Activated CD4-positive, CD25-positive, alpha-beta regulatory T cell treated with anti-CD3 and anti-CD28 coated beads, Interleukin-2, amount 50 U/mL, for 16 hours (primary cell): ENCODE data around the gene GLRA2.
"Not testable (repeated sequence)": the region's sequence is repeated elsewhere in the genome, so short reads cannot be mapped to it uniquely, and the experiment has no call there.

ENCODE experiments used
- DNase-seq: peaks from one replicate; pipeline ENCODE4 v3.0.0-alpha.2; 2020; ENCODE audit warnings: low read depth, low spot score

The GLRA2 gene

GRCh38 chrX:14591976-14592375, 62.6 kb downstream of the GLRA2 start:
- DNase-seq: no peak

- DNase-seq: no peak
Measured at GRCh38 chrX:14594521-14594920, 65.2 kb downstream of the GLRA2 start.

- DNase-seq: no peak
Measured at GRCh38 chrX:14598330-14598729, 69.0 kb downstream of the GLRA2 start.

GRCh38 chrX:14607446-14607985, 78.2 kb downstream of the GLRA2 start:
- no peak for DNase-seq

GRCh38 chrX:14612450-14612849, 83.1 kb downstream of the GLRA2 start:
- not testable (repeated sequence) for DNase-seq

GRCh38 chrX:14616301-14616700, 87.0 kb downstream of the GLRA2 start:
- DNase-seq: no peak

- DNase-seq: no peak
Measured at GRCh38 chrX:14616836-14617235, 87.5 kb downstream of the GLRA2 start.

- DNase-seq: no peak
Measured at GRCh38 chrX:14618177-14618965, 89.0 kb downstream of the GLRA2 start.

- DNase-seq: no peak
Measured at GRCh38 chrX:14630733-14631132, 101.4 kb downstream of the GLRA2 start.

GRCh38 chrX:14641681-14642655, 112.6 kb downstream of the GLRA2 start:
- DNase-seq: no peak

- DNase-seq: no peak
Measured at GRCh38 chrX:14660970-14661369, 131.6 kb downstream of the GLRA2 start.

- no peak for DNase-seq
Measured at GRCh38 chrX:14670819-14671218, 141.5 kb downstream of the GLRA2 start.

GRCh38 chrX:14672611-14673172, 143.4 kb downstream of the GLRA2 start:
- DNase-seq: no peak

GRCh38 chrX:14673236-14673635, 143.9 kb downstream of the GLRA2 start:
- DNase-seq: no peak

GRCh38 chrX:14673764-14674163, 144.4 kb downstream of the GLRA2 start:
- no peak for DNase-seq

GRCh38 chrX:14675500-14675899, 146.2 kb downstream of the GLRA2 start:
- DNase-seq: no peak

GRCh38 chrX:14676431-14676830, 147.1 kb downstream of the GLRA2 start:
- no peak for DNase-seq

GRCh38 chrX:14688331-14688730, 159.0 kb downstream of the GLRA2 start:
- DNase-seq: not testable (repeated sequence)

GRCh38 chrX:14690553-14690952, 161.2 kb downstream of the GLRA2 start:
- DNase-seq: no peak

GRCh38 chrX:14694611-14695010, 165.3 kb downstream of the GLRA2 start:
- DNase-seq: no peak

GRCh38 chrX:14697451-14697850, 168.1 kb downstream of the GLRA2 start:
- no peak for DNase-seq

GRCh38 chrX:14698790-14699189, 169.5 kb downstream of the GLRA2 start:
- DNase-seq: no peak
